HL-60/S4 (cell line): Measurements from ENCODE around the gene RCOR3.
"Not testable (repeated sequence)": the region's sequence is repeated elsewhere in the genome, so short reads cannot be mapped to it uniquely, and the experiment has no call there.

Experiments
- in situ Hi-C: fragments of 300-500 bp; cut with MboI; formaldehyde crosslinking; loops from 2 replicates; pipeline ENCODE4 v1.14.3; 2022; ENCODE audit warnings: low sequenced_read_pairs

Gene RCOR3

GRCh38 chr1:211337430-211338223, 78.5 kb downstream of the RCOR3 start:
- in situ Hi-C loops, result no loop called here

GRCh38 chr1:211338224-211338620, 79.1 kb downstream of the RCOR3 start:
- in situ Hi-C loops, result no loop called here

- in situ Hi-C loops, result no loop called here
Observed at GRCh38 chr1:211339631-211340041, 80.5 kb downstream of the RCOR3 start.

GRCh38 chr1:211340622-211341507, 81.7 kb downstream of the RCOR3 start:
- in situ Hi-C loops, result no loop called here

GRCh38 chr1:211341999-211342398, 82.8 kb downstream of the RCOR3 start:
- in situ Hi-C loops, result no loop called here

- in situ Hi-C loops, result no loop called here
Observed at GRCh38 chr1:211343607-211344006, 84.4 kb downstream of the RCOR3 start.

DNA sequence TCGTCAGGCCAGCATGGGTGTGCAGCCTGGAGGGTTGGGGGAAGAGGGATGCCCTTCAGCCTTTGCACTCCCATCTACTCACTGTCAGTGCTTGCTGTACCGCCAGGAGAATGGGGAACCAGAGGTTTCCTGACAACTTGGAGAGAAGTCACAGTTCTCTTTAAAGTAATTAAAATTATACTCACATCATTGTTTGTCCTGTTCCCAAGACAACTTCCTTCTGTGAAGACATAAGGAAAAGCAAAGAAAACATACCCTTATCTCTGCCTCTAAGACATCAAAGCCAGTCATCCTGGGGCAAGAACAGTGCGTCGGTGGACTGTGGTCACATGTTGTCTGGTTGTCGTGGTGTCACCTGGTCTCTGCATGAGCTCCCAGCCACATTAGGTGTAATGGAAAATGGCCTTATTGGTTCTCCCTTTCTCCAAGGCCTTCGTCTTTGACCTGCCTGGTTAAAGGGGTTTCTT, 85.0 kb downstream of the RCOR3 start:
- in situ Hi-C loops, result no loop called here

GRCh38 chr1:211345719-211346118, 86.6 kb downstream of the RCOR3 start:
- in situ Hi-C loops, result no loop called here

DNA sequence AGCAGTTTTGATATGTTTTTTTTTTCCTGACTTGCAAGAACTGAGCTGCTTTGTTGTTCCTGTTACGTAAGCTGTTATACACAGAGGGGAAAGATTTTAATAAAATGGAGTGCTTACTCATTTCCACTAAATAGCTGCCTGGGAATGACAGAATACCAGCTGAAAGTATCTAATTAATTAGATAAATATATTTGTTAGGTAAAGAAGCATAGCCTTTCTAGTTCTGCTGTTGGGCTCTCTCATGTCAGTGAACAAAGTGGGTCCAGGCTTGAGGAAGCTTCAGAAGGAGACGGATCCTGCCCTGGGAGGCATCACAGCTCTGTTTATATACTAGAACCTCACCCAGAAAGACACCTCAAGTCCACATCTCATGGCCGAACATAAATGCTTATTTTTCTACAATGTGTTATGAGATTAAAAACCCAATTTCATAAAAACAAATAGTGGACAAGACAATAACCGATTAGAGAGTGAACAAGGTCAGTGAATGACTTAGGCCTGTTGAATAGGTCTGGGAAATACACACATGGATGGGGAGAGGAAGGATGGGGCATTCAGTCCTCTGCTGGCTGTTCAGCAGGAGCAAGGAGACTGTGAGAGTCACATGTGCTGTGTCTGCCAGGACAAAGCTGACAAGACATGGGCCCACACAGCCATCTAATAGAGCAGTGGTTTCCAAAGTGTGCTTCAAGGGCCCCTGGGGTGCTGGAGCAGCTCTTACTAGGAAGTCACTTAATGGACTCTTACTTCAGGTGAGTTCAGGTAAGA, 88.1 kb downstream of the RCOR3 start:
- in situ Hi-C loops, result no loop called here

DNA sequence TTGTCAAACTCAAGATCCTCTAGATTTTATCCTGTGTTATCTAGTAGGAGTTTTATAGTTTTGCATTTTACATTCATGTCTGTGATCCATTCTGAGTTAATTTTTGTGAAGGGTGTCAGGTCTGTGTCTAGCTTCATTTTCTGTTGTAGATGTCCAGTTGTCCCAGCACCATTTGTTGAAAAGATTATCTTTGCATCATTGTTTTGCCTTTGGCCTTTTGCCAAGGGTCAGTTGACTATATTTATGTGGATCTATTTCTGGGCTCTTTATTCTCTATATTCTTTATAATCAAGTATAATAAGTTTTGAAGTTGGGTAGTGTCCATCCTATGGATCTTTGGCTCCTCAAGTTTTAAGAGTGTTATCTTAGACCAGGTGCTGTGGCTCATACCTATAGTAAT, 89.4 kb downstream of the RCOR3 start:
- in situ Hi-C loops, result no loop called here

DNA sequence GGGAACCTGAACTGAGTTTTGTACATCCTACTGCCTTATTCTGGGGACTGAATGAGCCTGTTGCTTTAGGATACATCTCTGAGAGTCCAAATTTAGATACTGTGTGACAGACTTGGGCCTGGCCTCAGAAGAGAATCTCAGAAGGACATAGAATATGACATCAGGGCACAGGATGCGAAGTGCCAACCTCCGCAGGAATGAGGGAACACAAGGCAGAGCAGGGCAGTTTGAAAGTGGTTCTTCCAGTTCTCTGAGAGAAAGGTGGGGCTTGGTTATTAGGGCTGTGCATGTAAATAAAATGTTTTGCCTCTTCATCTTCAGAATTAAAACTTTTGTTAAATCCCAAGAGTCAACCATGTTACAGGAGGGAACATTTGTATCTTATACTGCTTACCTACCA, 90.6 kb downstream of the RCOR3 start:
- in situ Hi-C loops, result no loop called here

GRCh38 chr1:211352055-211352454, 92.9 kb downstream of the RCOR3 start:
- in situ Hi-C loops, result not testable (repeated sequence)

DNA sequence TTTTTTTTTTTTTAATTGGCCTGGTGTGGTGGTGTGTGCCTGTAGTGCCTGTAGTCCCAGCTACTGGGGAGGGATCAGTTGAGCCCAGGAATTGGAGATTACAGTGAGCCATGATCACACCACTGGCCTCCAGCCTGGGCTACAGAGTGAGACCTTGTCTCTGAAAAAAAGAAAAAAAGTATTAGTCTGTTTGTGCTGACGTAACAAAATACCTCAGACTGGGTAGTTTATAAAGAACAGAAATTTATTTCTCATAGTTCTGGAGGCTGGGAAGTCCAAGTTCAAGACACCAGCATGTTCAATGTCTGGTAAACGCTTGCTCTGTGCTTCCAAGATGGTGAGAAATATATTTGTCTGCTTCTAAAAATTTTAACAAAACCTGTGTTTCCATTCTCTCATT, 93.3 kb downstream of the RCOR3 start:
- in situ Hi-C loops, result no loop called here

GRCh38 chr1:211352985-211353515, 93.9 kb downstream of the RCOR3 start:
- in situ Hi-C loops, result no loop called here

GRCh38 chr1:211353562-211354212, 94.5 kb downstream of the RCOR3 start:
- in situ Hi-C loops, result no loop called here

DNA sequence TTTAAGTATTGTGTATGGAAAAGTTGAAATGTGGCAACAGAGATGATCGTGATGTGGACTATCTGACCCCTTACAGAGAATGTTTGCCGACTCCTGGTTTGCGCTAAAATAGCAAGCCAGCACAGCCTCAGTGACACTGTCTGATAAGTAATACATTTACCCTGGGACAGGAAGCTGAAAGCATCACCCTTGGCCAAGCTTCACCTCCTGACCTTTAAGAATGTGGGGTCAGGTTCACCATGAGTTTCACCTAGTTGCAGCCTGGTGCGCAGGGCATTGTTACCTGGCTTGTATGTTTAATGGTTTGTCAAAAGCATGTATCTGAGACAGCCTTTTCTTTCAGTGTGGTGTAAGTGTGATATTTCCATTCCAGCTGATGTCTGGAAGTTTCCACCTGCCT, 96.7 kb downstream of the RCOR3 start:
- in situ Hi-C loops, result no loop called here

- in situ Hi-C loops, result no loop called here
Observed at GRCh38 chr1:211356723-211357407, 97.7 kb downstream of the RCOR3 start.

DNA sequence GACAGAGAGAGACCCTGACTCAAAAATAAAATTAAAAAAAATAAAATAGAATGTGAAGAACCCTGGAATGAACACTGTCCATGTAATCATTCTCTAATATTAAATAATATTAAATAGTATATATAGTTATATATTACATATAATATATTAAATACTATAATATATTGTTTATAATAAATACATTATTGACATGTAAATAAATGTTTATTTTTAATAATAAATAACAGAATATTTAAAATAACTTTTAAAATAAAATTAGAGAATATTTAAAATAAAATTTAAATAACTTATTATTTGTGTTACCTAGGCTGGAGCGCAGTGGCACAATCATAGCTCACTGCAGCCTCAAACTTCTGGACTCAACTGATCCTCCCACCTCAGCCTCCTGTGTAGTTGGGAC, 99.5 kb downstream of the RCOR3 start:
- in situ Hi-C loops, result no loop called here

- in situ Hi-C loops, result no loop called here
Observed at GRCh38 chr1:211359876-211360275, 100.7 kb downstream of the RCOR3 start.

GRCh38 chr1:211361202-211361601, 102.0 kb downstream of the RCOR3 start:
- in situ Hi-C loops, result no loop called here
